Measurements from ENCODE around the gene SLC12A4. TPM values are rescaled to one million over a fixed set of nuclear protein-coding genes. Genes with fewer than 3 reads are reported as not detected.

Gene SLC12A4
- polyA plus RNA-seq, 1 donor (not counting 4 experiments of a cell fraction or from before 2014, with no cell fraction given): 59.3 TPM

GRCh38 chr16:67979955-67980678 lies 11.7 kb upstream of the SLC12A4 start, which contains the start of gene DPEP3:
DPEP3 (minus strand) TSS chr16:67980499; CDS start chr16:67980380, 119 bp downstream.
- peaks cover 17% of the 10 kb centered on the region for H3K27me3 ChIP-seq (ENCODE audit: control insufficient read depth, extremely low read depth, insufficient read depth, low read length)
- H3K4me1 ChIP-seq (ENCODE audit: control insufficient read depth, extremely low read depth, insufficient read depth, low read length): peaks cover 13% of the 10 kb centered on the region
- H3K4me3 ChIP-seq (ENCODE audit: control insufficient read depth in 2 of 3, extremely low read depth in 1 of 3, insufficient read depth in 2 of 3, low read depth in 1 of 3, low read length in 3 of 3): no peak within 1 kb of the TSS
- H3K27ac ChIP-seq (ENCODE audit: control insufficient read depth, insufficient read depth, low read length): no peak within 1 kb of the TSS
- FAIRE-seq (no peak), DNase-seq (ENCODE audit: low read depth, low spot score) (no peak)
- H3K9me1 ChIP-seq (ENCODE audit: control insufficient read depth, extremely low read depth, insufficient read depth, low read length): no peaks in the 10 kb centered on the region
- H4K20me1 ChIP-seq (ENCODE audit: control insufficient read depth, extremely low read depth, insufficient read depth, low read length): peaks cover 2% of the 10 kb centered on the region
- H3K36me3 ChIP-seq (ENCODE audit: control insufficient read depth in 2 of 2, extremely low read depth in 1 of 2, insufficient read depth in 2 of 2, low read length in 2 of 2): no peaks in the 10 kb centered on the region
- no peak within 1 kb of the TSS for H2AFZ ChIP-seq (ENCODE audit: control insufficient read depth, low read length)
- TF ChIP-seq CTCF (optimal IDR thresholded peaks at IDR 0.05 in 1 of 3, IDR thresholded peaks at IDR 0.05 in 1 of 3, conservative IDR thresholded peaks at IDR 0.05 in 1 of 3; ENCODE audit: extremely low read depth in 1 of 3, insufficient read depth in 2 of 3, low read length in 3 of 3): peak; percentile 13 to 27 (median 14)
- no peak for TF ChIP-seq EZH2 (IDR thresholded peaks at IDR 0.05; ENCODE audit: low read length)
- no peak within 1 kb of the TSS for H3K9ac ChIP-seq (ENCODE audit: control insufficient read depth, extremely low read depth, insufficient read depth, low read length)
- no peaks in the 10 kb centered on the region for H3K9me3 ChIP-seq (ENCODE audit: control insufficient read depth, low read depth, low read length)
- H3K79me2 ChIP-seq (ENCODE audit: control insufficient read depth, insufficient read depth, low read length): no peaks in the 10 kb centered on the region
- dilution Hi-C loops (cut with MboI; ENCODE audit: extremely low pct_ligation_motif_present, low sequenced_read_pairs): no loop called here
- H3K4me2 ChIP-seq (ENCODE audit: control insufficient read depth, extremely low read depth, insufficient read depth, low read depth, low read length): no peak within 1 kb of the TSS

GRCh38 chr16:67977469-67978227 lies 9.2 kb upstream of the SLC12A4 start:
- dilution Hi-C loops (cut with MboI; ENCODE audit: extremely low pct_ligation_motif_present, low sequenced_read_pairs): no loop called here

More at GRCh38 chr16:67977469-67978227, 9.2 kb upstream of the SLC12A4 start:
- Histone ChIP-seq H3K4me1 (ENCODE audit: control insufficient read depth, extremely low read depth, insufficient read depth, low read length) (no peaks in the 10 kb centered on the region), H3K4me2 (ENCODE audit: control insufficient read depth, extremely low read depth, insufficient read depth, low read depth, low read length) (no peak overlapping the region), H2AFZ (ENCODE audit: control insufficient read depth, low read length) (no peak overlapping the region), H3K9me1 (ENCODE audit: control insufficient read depth, extremely low read depth, insufficient read depth, low read length) (no peaks in the 10 kb centered on the region), H3K36me3 (ENCODE audit: control insufficient read depth in 2 of 2, extremely low read depth in 1 of 2, insufficient read depth in 2 of 2, low read length in 2 of 2) (no peaks in the 10 kb centered on the region), H4K20me1 (ENCODE audit: control insufficient read depth, extremely low read depth, insufficient read depth, low read length) (peaks cover 2% of the 10 kb centered on the region), H3K4me3 (ENCODE audit: control insufficient read depth in 2 of 3, extremely low read depth in 1 of 3, insufficient read depth in 2 of 3, low read depth in 1 of 3, low read length in 3 of 3) (no peak overlapping the region), H3K9ac (ENCODE audit: control insufficient read depth, extremely low read depth, insufficient read depth, low read length) (no peak overlapping the region), H3K9me3 (ENCODE audit: control insufficient read depth, low read depth, low read length) (no peaks in the 10 kb centered on the region), H3K27ac (ENCODE audit: control insufficient read depth, insufficient read depth, low read length) (no peak overlapping the region), H3K27me3 (ENCODE audit: control insufficient read depth, extremely low read depth, insufficient read depth, low read length) (peaks cover 17% of the 10 kb centered on the region), H3K79me2 (ENCODE audit: control insufficient read depth, insufficient read depth, low read length) (no peaks in the 10 kb centered on the region)
- DNase-seq (ENCODE audit: low read depth, low spot score) (no peak), FAIRE-seq (no peak)
- no peak for TF ChIP-seq EZH2 (IDR thresholded peaks at IDR 0.05; ENCODE audit: low read length)
- TF ChIP-seq CTCF (optimal IDR thresholded peaks at IDR 0.05 in 1 of 3, IDR thresholded peaks at IDR 0.05 in 1 of 3, conservative IDR thresholded peaks at IDR 0.05 in 1 of 3; ENCODE audit: extremely low read depth in 1 of 3, insufficient read depth in 2 of 3, low read length in 3 of 3): no peak

Data from keratinocyte (primary cell).